SK-N-SH (cell line): ENCODE data around the gene TK2. TPM values are rescaled to one million over a fixed set of nuclear protein-coding genes. Genes with fewer than 3 reads are reported as not detected.

ENCODE experiments used
- CTCF ChIA-PET: fragments of 300-600, 350-600 bp; formaldehyde crosslinking; extraction: SDS; loops from one replicate; lab custom pipeline; 2021; lab: Yijun Ruan, JAX
- POLR2A ChIA-PET: fragments of 350-600 bp; sonication (Branson Sonifier 250); formaldehyde crosslinking; extraction: SDS; loops from one replicate; lab custom pipeline; 2020; ENCODE audit warnings: antibody characterized with exemption, inconsistent platforms; lab: Yijun Ruan, JAX
- DNase-seq: peaks from one replicate; pipeline ENCODE4 v3.0.0; 2012
- H2AFZ ChIP-seq: fragments of 200-600 bp; sonication (generic); 2 replicates; pipeline ENCODE4 v1.8.1; 2016; ENCODE audit warnings: antibody characterized with exemption, mild to moderate bottlenecking, low read depth
- H3F3A ChIP-seq: fragments of 200-600 bp; sonication (generic); replicated peaks from 2 replicates; pipeline ENCODE3; 2016; ENCODE audit warnings: antibody characterized with exemption, mild to moderate bottlenecking; ENCODE audit not compliant: insufficient read depth
- H3K27ac ChIP-seq, 2 experiments: fragments of 200-500 bp in 1 of 2; fragments of 200-600 bp in 1 of 2; sonication (Bioruptor generic) in 1 of 2; sonication (generic), shearing (Covaris generic) in 1 of 2; 2 replicates each; pipeline versions ENCODE4 v1.5.1 to v1.6.1; 2014 to 2016; ENCODE audit warnings: low read depth in 2 of 2, inconsistent platforms in 1 of 2, low read length in 1 of 2, mild to moderate bottlenecking in 1 of 2, mixed read lengths in 1 of 2
- H3K27me3 ChIP-seq: fragments of 200-600 bp; sonication (generic), shearing (Covaris generic); 2 replicates; pipeline ENCODE4 v1.6.1; 2016; ENCODE audit warnings: mixed run types; ENCODE audit not compliant: insufficient read depth
- H3K36me3 ChIP-seq, 2 experiments: fragments of 200-500 bp in 1 of 2; fragments of 200-600 bp in 1 of 2; sonication (Bioruptor generic) in 1 of 2; sonication (generic) in 1 of 2; replicated peaks in 1 of 2; 2 replicates each; pipeline versions ENCODE3 to v1.5.1; 2014 to 2016; ENCODE audit warnings: low read length in 1 of 2, mild to moderate bottlenecking in 1 of 2; ENCODE audit not compliant: insufficient read depth in 2 of 2, control insufficient read depth in 1 of 2
- H3K4me1 ChIP-seq, 2 experiments: fragments of 200-500 bp in 1 of 2; fragments of 200-600 bp in 1 of 2; sonication (Bioruptor generic) in 1 of 2; sonication (generic), shearing (Covaris generic) in 1 of 2; 2 replicates each; pipeline versions ENCODE4 v1.5.1 to v1.6.1; 2014 to 2016; ENCODE audit warnings: low read depth in 1 of 2, low read length in 1 of 2, mixed run types in 1 of 2; ENCODE audit not compliant: insufficient read depth in 2 of 2, control insufficient read depth in 1 of 2
- H3K4me2 ChIP-seq: fragments of 200-600 bp; sonication (generic), shearing (Covaris generic); 2 replicates; pipeline ENCODE4 v1.6.1; 2017; ENCODE audit warnings: mixed run types
- H3K4me3 ChIP-seq, 2 experiments: fragments of 200-500 bp in 1 of 2; fragments of 200-600 bp in 1 of 2; sonication (Bioruptor generic) in 1 of 2; sonication (generic), shearing (Covaris generic) in 1 of 2; 2 replicates each; pipeline versions ENCODE4 v1.5.1 to v1.8.1; 2014 to 2016; ENCODE audit warnings: low read depth in 2 of 2, inconsistent platforms in 1 of 2, low read length in 1 of 2, mild to moderate bottlenecking in 1 of 2, mixed read lengths in 1 of 2, moderate library complexity in 1 of 2
- H3K79me2 ChIP-seq: fragments of 200-600 bp; sonication (generic); 2 replicates; pipeline ENCODE4 v1.8.1; 2017; ENCODE audit warnings: mild to moderate bottlenecking; ENCODE audit not compliant: insufficient read depth
- H3K9ac ChIP-seq: fragments of 200-600 bp; sonication (generic); 2 replicates; pipeline ENCODE4 v1.6.1; 2017; ENCODE audit warnings: mixed run types
- H3K9me2 ChIP-seq: fragments of 200-600 bp; sonication (generic); 2 replicates; pipeline ENCODE4 v1.6.1; 2017; ENCODE audit warnings: mixed run types
- H3K9me3 ChIP-seq: fragments of 200-600 bp; sonication (generic); 2 replicates; pipeline ENCODE4 v1.6.1; 2017; ENCODE audit warnings: mixed run types, mild to moderate bottlenecking, moderate library complexity
- H4K20me1 ChIP-seq: fragments of 200-600 bp; sonication (generic); 2 replicates; pipeline ENCODE4 v1.6.1; 2017; ENCODE audit warnings: mild to moderate bottlenecking, mixed run types; ENCODE audit not compliant: insufficient read depth
- CHD2 ChIP-seq: fragments of 150-350 bp; IDR thresholded peaks from 2 replicates; pipeline ENCODE4 v1.6.1; 2018; ENCODE audit warnings: low read length; ENCODE audit not compliant: partially characterized antibody
- ELF1 ChIP-seq: IDR thresholded peaks from 2 replicates; pipeline ENCODE4 v1.4.0; 2012
- EP300 ChIP-seq, 2 experiments: IDR thresholded peaks; 2 replicates each; pipeline versions ENCODE4 v1.4.0 to v1.6.1; 2012; ENCODE audit warnings: borderline replicate concordance in 1 of 2, low read depth in 1 of 2, low read length in 1 of 2
- FOSL2 ChIP-seq: IDR thresholded peaks from 2 replicates; pipeline ENCODE4 v1.4.0; 2012; ENCODE audit warnings: low read depth, mild to moderate bottlenecking, moderate library complexity, borderline replicate concordance
- FOXJ3 ChIP-seq: sonication (generic); formaldehyde crosslinking; IDR thresholded peaks from 2 replicates; pipeline ENCODE4 v1.5.1; 2020; ENCODE audit warnings: mild to moderate bottlenecking, missing genetic modification reagents
- GABPA ChIP-seq: IDR thresholded peaks from 2 replicates; pipeline ENCODE4 v1.4.0; 2012; ENCODE audit warnings: low read depth, mild to moderate bottlenecking
- MEF2A ChIP-seq: IDR thresholded peaks from 2 replicates; pipeline ENCODE4 v1.4.0; 2012; ENCODE audit warnings: low read depth, borderline replicate concordance
- MXI1 ChIP-seq: IDR thresholded peaks from 2 replicates; pipeline ENCODE4 v1.6.1; 2012; ENCODE audit warnings: mild to moderate bottlenecking, low read depth, low read length, improper control_type of control experiment
- NFIC ChIP-seq: IDR thresholded peaks from 2 replicates; pipeline ENCODE4 v1.4.0; 2012; ENCODE audit warnings: borderline replicate concordance
- NRF1 ChIP-seq: IDR thresholded peaks from 2 replicates; pipeline ENCODE4 v1.6.1; 2012; ENCODE audit warnings: low read depth, mild to moderate bottlenecking, low read length
- RAD21 ChIP-seq: IDR thresholded peaks from 2 replicates; pipeline ENCODE4 v1.6.1; 2012; ENCODE audit warnings: mild to moderate bottlenecking, low read length
- RFX5 ChIP-seq: IDR thresholded peaks from 2 replicates; pipeline ENCODE4 v1.6.1; 2012; ENCODE audit warnings: mild to moderate bottlenecking, improper control_type of control experiment, low read length
- RXRA ChIP-seq: IDR thresholded peaks from 2 replicates; pipeline ENCODE4 v1.4.0; 2012; ENCODE audit warnings: low read depth, mild to moderate bottlenecking, borderline replicate concordance
- TEAD4 ChIP-seq: IDR thresholded peaks from 2 replicates; pipeline ENCODE4 v1.4.0; 2012; ENCODE audit warnings: mild to moderate bottlenecking, borderline replicate concordance; ENCODE audit not compliant: insufficient read depth
- YY1 ChIP-seq: IDR thresholded peaks from 2 replicates; pipeline ENCODE4 v1.4.0; 2012; ENCODE audit warnings: low read depth, mild to moderate bottlenecking
- WGBS: methylation state at CpG from one replicate; pipeline ENCODE4 v1.1.6; 2017; ENCODE audit warnings: low lambda C conversion rate; 5-methylcytosine and 5-hydroxymethylcytosine counted together
- polyA plus RNA-seq, 3 experiments: library from polyadenylated mRNA; depleted of rRNA; stranded (reverse); fragments of >200 nt; gene quantifications; 2 replicates each; pipeline ENCODE4 v1.2.3, GENCODE V29; 2012
- TF ChIP-seq, protein P1 (sequence below): fragments of 200-600 bp; sonication (generic); IDR thresholded peaks from 2 replicates; pipeline ENCODE4 v1.6.1; 2017; ENCODE audit warnings: antibody characterized with exemption, mild to moderate bottlenecking, moderate library complexity
- TF ChIP-seq, protein P2 (sequence below): fragments of 150-350 bp; IDR thresholded peaks from 2 replicates; pipeline ENCODE4 v1.6.1; 2016; ENCODE audit warnings: mild to moderate bottlenecking, low read depth, low read length
- TF ChIP-seq, protein P3 (sequence below): IDR thresholded peaks from 2 replicates; pipeline ENCODE4 v1.4.0; 2012; ENCODE audit warnings: low read depth, borderline replicate concordance
- TF ChIP-seq, protein P4 (sequence below): fragments of 150-350 bp; IDR thresholded peaks from 2 replicates; pipeline ENCODE4 v1.6.1; 2017; ENCODE audit warnings: antibody characterized with exemption, low read length, low read depth, borderline replicate concordance

Gene TK2
- polyA plus RNA-seq, 1 of the 3 experiments (the other 2 are of a cell fraction), result 25.2 TPM

DNA sequence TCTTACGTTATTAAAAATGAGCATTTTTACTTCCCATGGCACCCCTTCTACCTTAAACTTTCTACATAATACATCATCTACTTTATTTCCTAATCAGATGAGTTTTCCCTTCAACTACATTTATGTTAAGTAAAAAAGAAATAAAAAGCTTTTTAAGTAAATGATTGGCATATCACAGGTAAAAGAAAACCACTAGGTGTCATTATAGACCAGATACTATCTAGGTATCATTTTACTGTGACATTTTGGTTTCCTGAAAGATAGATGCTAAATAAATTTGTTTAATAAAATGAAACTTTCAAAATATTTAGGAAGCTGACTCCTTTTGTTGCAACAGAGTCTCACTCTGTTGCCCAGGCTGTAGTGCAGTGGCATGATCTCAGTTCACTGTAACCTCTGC is 12.5 kb upstream of the TK2 start:
- POLR2A ChIA-PET, result interaction anchor here (1.1 kb wide), 1 partner anchor 41 kb away, joined by 3 read pairs; no protein-coding TSS in a partner anchor
- H3K27ac ChIP-seq, result peak overlapping the region in 1 of 2 experiments; percentile 60; a peak in 1 of 4 replicates
- H3F3A ChIP-seq, result peaks cover 29% of the 10 kb centered on the region
- no peaks in the 10 kb centered on the region for H4K20me1 ChIP-seq
- TF ChIP-seq, protein P1, sequence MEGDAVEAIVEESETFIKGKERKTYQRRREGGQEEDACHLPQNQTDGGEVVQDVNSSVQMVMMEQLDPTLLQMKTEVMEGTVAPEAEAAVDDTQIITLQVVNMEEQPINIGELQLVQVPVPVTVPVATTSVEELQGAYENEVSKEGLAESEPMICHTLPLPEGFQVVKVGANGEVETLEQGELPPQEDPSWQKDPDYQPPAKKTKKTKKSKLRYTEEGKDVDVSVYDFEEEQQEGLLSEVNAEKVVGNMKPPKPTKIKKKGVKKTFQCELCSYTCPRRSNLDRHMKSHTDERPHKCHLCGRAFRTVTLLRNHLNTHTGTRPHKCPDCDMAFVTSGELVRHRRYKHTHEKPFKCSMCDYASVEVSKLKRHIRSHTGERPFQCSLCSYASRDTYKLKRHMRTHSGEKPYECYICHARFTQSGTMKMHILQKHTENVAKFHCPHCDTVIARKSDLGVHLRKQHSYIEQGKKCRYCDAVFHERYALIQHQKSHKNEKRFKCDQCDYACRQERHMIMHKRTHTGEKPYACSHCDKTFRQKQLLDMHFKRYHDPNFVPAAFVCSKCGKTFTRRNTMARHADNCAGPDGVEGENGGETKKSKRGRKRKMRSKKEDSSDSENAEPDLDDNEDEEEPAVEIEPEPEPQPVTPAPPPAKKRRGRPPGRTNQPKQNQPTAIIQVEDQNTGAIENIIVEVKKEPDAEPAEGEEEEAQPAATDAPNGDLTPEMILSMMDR, result peak; percentile 23
- TF ChIP-seq, protein P2, sequence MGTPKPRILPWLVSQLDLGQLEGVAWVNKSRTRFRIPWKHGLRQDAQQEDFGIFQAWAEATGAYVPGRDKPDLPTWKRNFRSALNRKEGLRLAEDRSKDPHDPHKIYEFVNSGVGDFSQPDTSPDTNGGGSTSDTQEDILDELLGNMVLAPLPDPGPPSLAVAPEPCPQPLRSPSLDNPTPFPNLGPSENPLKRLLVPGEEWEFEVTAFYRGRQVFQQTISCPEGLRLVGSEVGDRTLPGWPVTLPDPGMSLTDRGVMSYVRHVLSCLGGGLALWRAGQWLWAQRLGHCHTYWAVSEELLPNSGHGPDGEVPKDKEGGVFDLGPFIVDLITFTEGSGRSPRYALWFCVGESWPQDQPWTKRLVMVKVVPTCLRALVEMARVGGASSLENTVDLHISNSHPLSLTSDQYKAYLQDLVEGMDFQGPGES, result no peak
- 95% methylated on average over 1 of the region's 1 CpG for WGBS
- 0 out of 4 replicates have a peak, but pooled peaks cover 0 to 3% of the 10 kb centered on the region in 2 experiments for H3K4me1 ChIP-seq
- peaks cover 36% of the 10 kb centered on the region; the same call in 1 of the 2 replicates for H3K79me2 ChIP-seq
- H3K4me3 ChIP-seq, result no peak overlapping the region
- no peak overlapping the region for H3K4me2 ChIP-seq
- H3K9ac ChIP-seq, result no peak overlapping the region
- DNase-seq, result no peak
- peaks cover 58 to 68% of the 10 kb centered on the region in 2 experiments for H3K36me3 ChIP-seq
- H3K9me2 ChIP-seq, result no peaks in the 10 kb centered on the region
- CTCF ChIA-PET, result interaction anchor here (0.7 to 2.5 kb wide), 10 partner anchors 11 to 305 kb away, joined by 3 to 11 read pairs (median 4); partner anchors contain the start of gene CKLF
- H2AFZ ChIP-seq, result no peak overlapping the region
- no peaks in the 10 kb centered on the region for H3K9me3 ChIP-seq
- no peaks in the 10 kb centered on the region for H3K27me3 ChIP-seq

DNA sequence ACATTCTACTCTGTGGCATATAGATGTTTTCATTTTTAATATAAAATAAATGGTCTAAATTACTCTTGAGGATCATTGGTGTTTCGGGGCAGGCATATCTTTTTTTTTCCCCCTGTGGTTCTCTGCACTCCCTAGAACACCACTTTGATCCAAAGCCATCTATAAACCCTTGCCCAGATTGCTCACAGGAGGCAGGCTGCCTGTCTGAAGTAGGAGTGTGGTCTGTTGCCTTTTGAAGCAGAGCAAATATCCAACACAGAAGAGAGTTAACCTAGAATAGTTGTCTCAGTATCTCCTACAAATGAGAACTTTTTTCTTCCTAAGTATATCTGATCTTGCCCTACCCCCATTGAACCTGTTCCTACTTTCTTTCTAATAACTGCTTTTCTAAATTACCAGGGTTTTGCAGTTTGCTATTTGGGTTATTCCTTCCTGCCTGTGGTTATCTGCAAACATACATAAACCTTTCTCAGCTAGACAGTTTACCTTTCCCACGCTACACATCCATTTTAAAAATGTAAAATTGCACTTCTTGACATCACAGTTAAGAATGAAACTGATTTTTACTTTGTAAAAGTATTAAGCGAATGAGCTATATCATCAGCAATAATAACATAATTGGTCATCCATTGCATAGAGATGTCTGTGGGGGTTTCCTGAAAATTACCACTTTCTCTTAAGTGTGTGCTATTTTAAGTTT is 11.6 kb upstream of the TK2 start:
- DNase-seq, result no peak
- peaks cover 27% of the 10 kb centered on the region for H3F3A ChIP-seq
- WGBS, result 96% methylated on average over 3 of the region's 3 CpGs
- ChIA-PET CTCF (interaction anchor here (0.8 to 2.5 kb wide), 6 partner anchors 10 to 306 kb away, joined by 3 to 11 read pairs (median 4); partner anchors contain the start of gene CKLF), POLR2A (interaction anchor here (1.1 kb wide), 1 partner anchor 42 kb away, joined by 3 read pairs; no protein-coding TSS in a partner anchor)
- H3K36me3 ChIP-seq, result peaks cover 51 to 64% of the 10 kb centered on the region in 2 experiments
- no peaks in the 10 kb centered on the region for H3K9me3 ChIP-seq
- no peaks in the 10 kb centered on the region for H3K27me3 ChIP-seq
- no peak overlapping the region for H2AFZ ChIP-seq
- H4K20me1 ChIP-seq, result no peaks in the 10 kb centered on the region
- no peak overlapping the region for H3K27ac ChIP-seq
- no peak overlapping the region for H3K4me2 ChIP-seq
- no peak overlapping the region for H3K4me3 ChIP-seq
- no peak overlapping the region for H3K9ac ChIP-seq
- H3K9me2 ChIP-seq, result no peaks in the 10 kb centered on the region
- 0 out of 4 replicates have a peak, but pooled peaks cover 0 to 3% of the 10 kb centered on the region in 2 experiments for H3K4me1 ChIP-seq
- peaks cover 45% of the 10 kb centered on the region for H3K79me2 ChIP-seq
- TF ChIP-seq CHD2, result no peak
- no peak for TF ChIP-seq FOSL2
- TF ChIP-seq, protein P3, sequence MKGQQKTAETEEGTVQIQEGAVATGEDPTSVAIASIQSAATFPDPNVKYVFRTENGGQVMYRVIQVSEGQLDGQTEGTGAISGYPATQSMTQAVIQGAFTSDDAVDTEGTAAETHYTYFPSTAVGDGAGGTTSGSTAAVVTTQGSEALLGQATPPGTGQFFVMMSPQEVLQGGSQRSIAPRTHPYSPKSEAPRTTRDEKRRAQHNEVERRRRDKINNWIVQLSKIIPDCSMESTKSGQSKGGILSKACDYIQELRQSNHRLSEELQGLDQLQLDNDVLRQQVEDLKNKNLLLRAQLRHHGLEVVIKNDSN, result no peak
- no peak for TF ChIP-seq RAD21
- TF ChIP-seq MXI1, result no peak
- TF ChIP-seq YY1, result no peak
- TF ChIP-seq NRF1, result no peak
- TF ChIP-seq EP300 (IDR thresholded peaks at IDR 0.05; ENCODE audit: borderline replicate concordance in 1 of 2, low read depth in 1 of 2, low read length in 1 of 2), result no peak
- no peak for TF ChIP-seq NFIC
- TF ChIP-seq ELF1, result no peak
- TF ChIP-seq RFX5, result no peak
- TF ChIP-seq FOXJ3 (CRISPR knock-in tag), result no peak
- no peak for TF ChIP-seq MEF2A
- TF ChIP-seq GABPA, result no peak
- TF ChIP-seq RXRA, result no peak
- TF ChIP-seq, protein P2, result no peak
- TF ChIP-seq, protein P4, sequence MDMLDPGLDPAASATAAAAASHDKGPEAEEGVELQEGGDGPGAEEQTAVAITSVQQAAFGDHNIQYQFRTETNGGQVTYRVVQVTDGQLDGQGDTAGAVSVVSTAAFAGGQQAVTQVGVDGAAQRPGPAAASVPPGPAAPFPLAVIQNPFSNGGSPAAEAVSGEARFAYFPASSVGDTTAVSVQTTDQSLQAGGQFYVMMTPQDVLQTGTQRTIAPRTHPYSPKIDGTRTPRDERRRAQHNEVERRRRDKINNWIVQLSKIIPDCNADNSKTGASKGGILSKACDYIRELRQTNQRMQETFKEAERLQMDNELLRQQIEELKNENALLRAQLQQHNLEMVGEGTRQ, result no peak
- no peak for TF ChIP-seq TEAD4
